ENCODE measurements around the gene PROCA1.

DNA sequence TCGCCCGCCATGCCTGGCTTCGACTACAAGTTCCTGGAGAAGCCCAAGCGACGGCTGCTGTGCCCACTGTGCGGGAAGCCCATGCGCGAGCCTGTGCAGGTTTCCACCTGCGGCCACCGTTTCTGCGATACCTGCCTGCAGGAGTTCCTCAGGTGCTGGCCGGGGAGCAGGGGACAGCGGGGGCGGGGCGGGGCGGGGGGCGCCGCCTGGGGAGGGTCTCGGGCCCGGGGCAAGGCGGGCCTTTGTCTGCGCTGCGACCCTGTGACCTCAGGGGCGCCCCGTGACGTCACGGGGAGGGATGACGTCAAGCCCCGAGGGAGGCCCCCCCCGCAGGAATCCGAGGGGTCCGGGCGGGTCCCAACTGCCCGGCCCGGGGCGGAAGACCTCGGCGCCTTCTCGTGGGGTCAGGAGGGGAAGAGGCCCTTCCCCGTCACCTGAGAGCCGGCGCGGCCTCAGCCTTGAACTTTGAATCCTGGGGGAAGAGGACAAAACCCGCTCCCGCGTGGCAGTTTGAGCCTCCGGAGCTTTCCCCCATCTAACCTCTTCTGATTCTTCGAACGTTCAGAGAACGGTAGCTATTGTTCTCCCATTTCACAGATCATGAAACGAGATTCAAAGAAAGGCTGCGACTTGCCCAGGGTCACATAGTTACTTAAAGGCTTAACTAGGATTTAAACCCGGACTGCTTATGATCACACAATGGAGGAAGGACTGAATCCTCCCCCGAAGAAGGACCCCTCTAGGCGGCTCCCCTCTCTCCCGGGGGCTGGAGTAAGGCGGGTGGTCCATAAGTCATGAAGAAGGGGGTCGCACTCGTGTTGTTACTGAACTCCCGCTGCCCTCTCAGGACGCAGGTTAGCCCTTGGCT is 32.6 kb upstream of the PROCA1 start:
- TF ChIP-seq, protein P1, sequence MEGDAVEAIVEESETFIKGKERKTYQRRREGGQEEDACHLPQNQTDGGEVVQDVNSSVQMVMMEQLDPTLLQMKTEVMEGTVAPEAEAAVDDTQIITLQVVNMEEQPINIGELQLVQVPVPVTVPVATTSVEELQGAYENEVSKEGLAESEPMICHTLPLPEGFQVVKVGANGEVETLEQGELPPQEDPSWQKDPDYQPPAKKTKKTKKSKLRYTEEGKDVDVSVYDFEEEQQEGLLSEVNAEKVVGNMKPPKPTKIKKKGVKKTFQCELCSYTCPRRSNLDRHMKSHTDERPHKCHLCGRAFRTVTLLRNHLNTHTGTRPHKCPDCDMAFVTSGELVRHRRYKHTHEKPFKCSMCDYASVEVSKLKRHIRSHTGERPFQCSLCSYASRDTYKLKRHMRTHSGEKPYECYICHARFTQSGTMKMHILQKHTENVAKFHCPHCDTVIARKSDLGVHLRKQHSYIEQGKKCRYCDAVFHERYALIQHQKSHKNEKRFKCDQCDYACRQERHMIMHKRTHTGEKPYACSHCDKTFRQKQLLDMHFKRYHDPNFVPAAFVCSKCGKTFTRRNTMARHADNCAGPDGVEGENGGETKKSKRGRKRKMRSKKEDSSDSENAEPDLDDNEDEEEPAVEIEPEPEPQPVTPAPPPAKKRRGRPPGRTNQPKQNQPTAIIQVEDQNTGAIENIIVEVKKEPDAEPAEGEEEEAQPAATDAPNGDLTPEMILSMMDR (IDR thresholded peaks at IDR 0.05), result no peak
- no peak for TF ChIP-seq POLR2A (IDR thresholded peaks at IDR 0.05)

Data from adrenal gland (tissue), 5 donors.